Rectal smooth muscle tissue (tissue), 1 donor: ENCODE measurements around the gene NLRP1.

Source experiments
- H3K27ac ChIP-seq: one replicate; pipeline ENCODE4 v1.7.0; 2013; ENCODE audit warnings: low read depth, low read length, inconsistent platforms
- H3K27me3 ChIP-seq: one replicate; pipeline ENCODE4 v1.7.0; 2013; ENCODE audit warnings: low read length; ENCODE audit not compliant: control insufficient read depth, insufficient read depth
- H3K36me3 ChIP-seq: one replicate; pipeline ENCODE4 v1.7.0; 2013; ENCODE audit warnings: low read length; ENCODE audit not compliant: control insufficient read depth, insufficient read depth
- H3K4me1 ChIP-seq: one replicate; pipeline ENCODE4 v1.7.0; 2013; ENCODE audit warnings: low read length; ENCODE audit not compliant: control insufficient read depth, insufficient read depth
- H3K4me3 ChIP-seq: one replicate; pipeline ENCODE4 v1.7.0; 2013; ENCODE audit warnings: low read length
- H3K9ac ChIP-seq: one replicate; pipeline ENCODE4 v1.7.0; 2013; ENCODE audit warnings: low read length

The NLRP1 gene

DNA sequence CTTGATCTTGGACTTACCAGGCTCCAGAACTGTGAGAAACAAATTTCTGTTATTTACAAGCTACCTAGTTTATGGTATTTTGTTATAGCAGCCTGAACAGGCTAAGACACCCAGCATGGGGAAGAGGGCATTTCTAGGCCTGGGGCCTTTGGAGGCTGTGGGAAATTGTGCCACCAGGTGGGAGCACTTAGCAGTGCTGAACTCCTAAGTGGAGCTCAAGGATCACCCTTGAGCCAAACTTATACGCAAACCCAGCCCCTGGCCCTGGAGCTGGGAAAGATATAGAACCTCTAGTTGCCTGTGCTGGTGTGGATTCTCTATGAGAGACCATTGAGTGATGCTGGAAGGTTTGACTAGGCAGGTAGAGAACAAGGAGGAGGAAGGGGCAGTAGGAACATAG is 61.8 kb downstream of the NLRP1 start:
- H3K4me1 ChIP-seq, result peaks cover 7% of the 10 kb centered on the region
- H3K36me3 ChIP-seq, result no peaks in the 10 kb centered on the region
- H3K27me3 ChIP-seq, result no peaks in the 10 kb centered on the region
- H3K9ac ChIP-seq, result no peak overlapping the region
- no peak overlapping the region for H3K27ac ChIP-seq
- no peak overlapping the region for H3K4me3 ChIP-seq

DNA sequence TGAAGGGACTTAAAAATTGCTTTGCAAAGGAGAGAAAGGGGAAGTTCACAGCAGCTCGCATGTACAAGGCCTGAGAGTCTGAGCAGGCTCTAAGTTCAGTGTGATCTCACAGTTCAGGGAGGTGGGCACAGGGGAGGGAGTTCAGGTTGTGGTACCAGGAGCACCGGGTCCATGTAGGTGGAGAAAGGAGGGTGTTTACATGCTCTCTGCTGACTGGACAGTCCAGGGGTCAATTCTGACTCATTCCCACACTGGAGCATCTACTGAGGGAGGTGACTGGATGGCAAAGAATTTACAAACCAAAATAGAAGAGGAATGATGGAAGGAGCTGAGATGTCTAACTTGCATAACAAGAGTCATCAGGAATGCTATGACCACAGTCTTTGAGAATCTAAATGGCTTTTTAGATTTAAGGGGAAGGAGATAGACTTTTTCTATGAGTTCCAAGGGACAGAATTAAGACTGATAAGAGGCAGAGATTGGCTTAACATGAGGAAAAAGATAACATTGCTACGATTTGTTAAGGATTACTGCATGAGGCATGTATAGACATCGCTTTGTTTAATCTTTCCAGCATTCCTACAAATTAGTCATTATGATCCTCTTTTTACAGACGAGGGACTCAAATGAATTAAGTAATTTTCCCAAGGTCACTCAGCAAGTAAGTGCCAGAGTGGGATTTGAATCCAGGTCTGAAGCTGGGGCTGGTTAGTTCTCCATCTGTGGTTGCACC is 68.1 kb downstream of the NLRP1 start:
- Histone ChIP-seq H3K36me3 (peaks cover 6% of the 10 kb centered on the region), H3K4me1 (peaks cover 4% of the 10 kb centered on the region), H3K9ac (no peak overlapping the region), H3K4me3 (no peak overlapping the region), H3K27me3 (no peaks in the 10 kb centered on the region), H3K27ac (peak overlapping the region; percentile 60)

DNA sequence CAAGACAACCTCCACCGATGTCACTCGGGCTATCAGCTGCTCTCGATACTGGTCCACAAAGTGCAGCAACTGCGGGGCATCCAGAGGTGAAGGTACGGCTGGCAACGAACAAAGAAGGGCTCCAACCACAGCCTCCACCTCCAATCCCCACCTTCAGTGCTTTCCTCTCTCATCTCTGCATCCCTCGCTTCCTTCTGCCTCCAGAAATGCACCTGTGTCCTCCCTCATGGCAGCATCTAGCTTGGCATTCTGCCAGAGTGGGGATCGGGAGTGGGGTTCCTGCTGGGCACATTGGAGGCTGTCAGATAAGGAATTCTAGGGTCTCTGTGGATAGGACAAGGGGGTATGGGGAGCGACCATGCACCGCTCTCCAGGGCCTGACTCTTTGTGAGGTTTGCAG is 69.3 kb downstream of the NLRP1 start:
- Histone ChIP-seq H3K27me3 (no peaks in the 10 kb centered on the region), H3K27ac (no peak overlapping the region), H3K4me1 (peaks cover 6% of the 10 kb centered on the region), H3K36me3 (peaks cover 6% of the 10 kb centered on the region), H3K4me3 (no peak overlapping the region), H3K9ac (no peak overlapping the region)

DNA sequence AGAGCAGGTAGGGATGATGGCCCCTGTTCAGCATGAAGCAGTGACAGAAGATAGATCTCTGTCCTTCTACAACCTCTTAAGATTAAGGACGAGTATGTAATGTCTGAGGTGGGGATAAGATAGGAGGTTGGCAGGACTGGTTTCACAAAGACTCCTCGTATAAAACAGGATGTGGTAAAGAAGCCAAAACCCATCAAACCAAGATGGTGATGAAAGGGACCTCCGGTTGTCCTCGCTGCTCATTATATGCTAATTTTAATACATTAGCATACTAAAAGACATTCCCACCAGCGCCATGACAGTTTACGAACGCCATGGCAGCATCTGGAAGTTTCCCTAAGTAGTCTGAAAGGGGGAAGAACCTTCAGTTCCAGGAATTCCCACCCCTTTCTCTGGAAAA is 70.7 kb downstream of the NLRP1 start:
- no peaks in the 10 kb centered on the region for H3K27me3 ChIP-seq
- H3K36me3 ChIP-seq, result peaks cover 6% of the 10 kb centered on the region
- H3K4me1 ChIP-seq, result peaks cover 6% of the 10 kb centered on the region
- H3K27ac ChIP-seq, result no peak overlapping the region
- no peak overlapping the region for H3K4me3 ChIP-seq
- no peak overlapping the region for H3K9ac ChIP-seq

DNA sequence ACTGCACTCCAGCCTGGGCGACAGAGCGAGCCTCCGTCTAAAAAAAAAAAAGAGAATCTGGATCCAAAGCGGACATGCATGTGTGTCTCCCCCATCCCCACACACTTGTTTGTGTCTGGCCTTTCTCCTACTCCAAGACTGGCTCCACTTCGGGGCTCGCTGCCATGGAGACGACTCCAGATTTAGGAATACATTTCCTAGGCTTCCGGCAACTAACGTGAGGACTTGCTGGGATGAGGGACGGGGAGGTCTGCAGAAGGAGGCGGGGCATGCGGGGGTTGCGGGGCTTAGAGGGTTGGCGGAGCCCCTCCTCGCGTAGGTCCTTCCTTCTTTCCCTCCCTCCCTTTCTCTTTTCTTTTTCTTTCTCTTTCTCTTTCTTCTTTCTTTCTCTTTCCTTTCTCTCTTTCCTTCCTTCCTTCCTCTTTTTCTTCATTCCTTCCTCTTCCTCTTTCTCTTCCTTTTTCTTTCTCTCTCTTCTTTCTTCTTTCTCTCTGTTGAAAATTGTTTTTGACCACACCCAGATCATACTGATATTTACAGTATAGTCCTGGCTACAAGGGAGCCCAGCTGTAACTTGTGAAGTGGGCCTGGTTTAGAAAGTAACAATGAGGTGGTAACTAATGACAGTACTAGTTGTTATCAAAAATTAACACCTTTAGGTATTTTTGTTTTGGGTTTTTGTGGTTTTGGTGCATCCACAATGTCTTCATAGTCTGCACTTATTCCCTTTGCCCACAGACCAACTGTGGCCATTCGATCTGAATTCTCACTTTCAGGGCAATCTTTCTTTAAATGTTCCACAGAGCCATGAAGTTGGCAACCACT is 72.7 kb downstream of the NLRP1 start:
- H3K4me3 ChIP-seq, result peak overlapping the region; percentile 9
- peak overlapping the region; percentile 63 for H3K27ac ChIP-seq
- H3K4me1 ChIP-seq, result peaks cover 6% of the 10 kb centered on the region
- no peak overlapping the region for H3K9ac ChIP-seq
- no peaks in the 10 kb centered on the region for H3K27me3 ChIP-seq
- H3K36me3 ChIP-seq, result peaks cover 6% of the 10 kb centered on the region

DNA sequence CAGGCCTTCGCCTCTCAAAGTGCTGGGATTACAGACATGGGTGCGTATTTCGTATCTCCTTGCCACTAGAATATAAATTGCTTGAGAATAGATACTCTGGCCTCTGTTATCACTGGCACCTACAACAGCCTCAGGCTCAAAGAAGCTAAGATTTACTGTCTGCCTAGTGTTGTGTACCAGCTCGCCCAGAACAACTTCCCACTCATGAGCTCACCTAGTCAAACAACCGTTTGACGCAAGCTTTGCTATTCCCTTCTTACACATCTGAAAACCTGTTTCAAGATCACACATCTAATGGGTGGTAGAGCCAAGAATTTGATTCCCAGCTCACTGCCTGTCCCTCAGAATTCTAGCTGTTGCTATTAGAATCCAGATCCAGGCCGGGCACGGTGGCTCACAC is 73.5 kb downstream of the NLRP1 start:
- peaks cover 6% of the 10 kb centered on the region for H3K4me1 ChIP-seq
- peak overlapping the region; percentile 63 for H3K27ac ChIP-seq
- no peak overlapping the region for H3K4me3 ChIP-seq
- peaks cover 6% of the 10 kb centered on the region for H3K36me3 ChIP-seq
- H3K9ac ChIP-seq, result no peak overlapping the region
- H3K27me3 ChIP-seq, result no peaks in the 10 kb centered on the region

DNA sequence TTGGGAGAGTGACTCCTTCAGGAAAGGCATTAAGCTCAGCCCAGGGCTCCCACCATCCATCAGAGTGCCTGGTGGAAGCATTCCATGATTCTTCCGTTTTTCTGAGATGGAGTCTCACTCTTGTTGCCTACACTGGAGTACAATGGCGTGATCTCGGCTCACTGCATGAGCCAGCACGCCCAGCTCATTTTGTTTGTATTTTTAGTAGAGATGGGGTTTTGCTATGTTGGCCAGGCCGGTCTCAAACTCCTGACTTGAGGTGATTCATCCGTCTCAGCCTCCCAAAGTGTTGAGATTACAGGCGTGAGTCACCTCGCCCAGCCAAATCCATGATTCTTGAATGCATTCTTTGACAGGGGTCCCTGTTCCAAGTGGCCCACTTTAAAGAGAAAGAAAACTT is 74.8 kb downstream of the NLRP1 start:
- no peak overlapping the region for H3K9ac ChIP-seq
- no peak overlapping the region for H3K4me3 ChIP-seq
- H3K27me3 ChIP-seq, result no peaks in the 10 kb centered on the region
- no peak overlapping the region for H3K27ac ChIP-seq
- H3K4me1 ChIP-seq, result peaks cover 6% of the 10 kb centered on the region
- no peaks in the 10 kb centered on the region for H3K36me3 ChIP-seq

DNA sequence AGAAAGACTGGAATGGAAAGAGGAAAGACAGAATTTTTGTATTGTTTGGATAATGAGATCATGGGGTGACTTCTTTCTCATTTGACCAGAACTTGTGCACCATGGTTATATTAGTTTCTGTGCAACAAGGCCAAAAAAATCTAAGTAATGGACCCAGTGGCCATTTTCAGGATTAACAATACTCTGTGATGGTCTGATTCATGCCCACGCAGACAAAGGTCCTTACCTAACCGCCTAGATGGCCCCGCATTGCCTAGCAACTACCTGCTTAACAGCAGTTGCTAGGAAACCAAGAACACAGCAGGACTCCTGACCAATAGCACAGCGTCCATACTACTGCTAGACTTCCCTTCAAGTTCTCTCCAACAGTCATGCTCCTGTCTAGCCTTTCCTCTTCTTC is 75.5 kb downstream of the NLRP1 start:
- H3K4me3 ChIP-seq, result no peak overlapping the region
- H3K36me3 ChIP-seq, result no peaks in the 10 kb centered on the region
- peaks cover 6% of the 10 kb centered on the region for H3K4me1 ChIP-seq
- H3K27ac ChIP-seq, result no peak overlapping the region
- H3K9ac ChIP-seq, result no peak overlapping the region
- H3K27me3 ChIP-seq, result no peaks in the 10 kb centered on the region

DNA sequence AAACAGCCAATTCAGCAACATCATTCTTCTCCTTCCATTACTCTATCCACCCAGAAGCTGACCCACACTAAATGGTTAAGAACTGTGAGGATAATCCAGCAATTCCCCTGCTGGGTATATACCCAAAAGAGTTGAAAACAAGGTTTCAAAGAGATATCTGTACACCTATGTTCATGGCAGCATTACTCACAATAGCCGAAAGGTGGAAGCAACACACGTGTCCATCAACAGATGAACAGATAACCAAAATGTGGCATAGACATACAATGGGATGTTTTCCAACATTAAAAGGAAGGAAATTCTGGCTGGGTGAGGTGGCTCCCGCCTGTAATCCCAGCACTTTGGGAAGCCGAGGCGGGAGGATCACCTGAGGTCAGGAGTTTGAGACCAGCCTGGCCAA is 78.0 kb downstream of the NLRP1 start:
- H3K4me3 ChIP-seq, result no peak overlapping the region

DNA sequence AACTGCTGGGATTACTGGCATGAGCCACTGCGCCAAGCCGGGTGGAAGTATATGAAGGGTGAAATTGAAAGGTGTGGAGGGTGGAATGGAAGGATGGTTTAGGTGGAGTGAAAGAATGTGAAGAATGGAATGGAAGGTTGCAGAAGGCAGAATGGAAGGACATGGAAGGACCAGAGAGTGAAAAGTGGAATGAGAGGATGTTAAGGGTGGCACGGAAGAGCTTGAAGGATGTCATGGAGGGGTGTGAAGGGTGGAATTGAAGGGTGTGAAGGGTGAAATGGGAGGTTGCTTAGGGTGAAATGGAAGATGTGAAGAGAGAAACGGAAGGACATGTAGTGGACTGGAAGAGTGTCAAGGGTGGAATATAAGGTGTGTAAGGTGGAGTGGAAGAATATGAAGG is 81.8 kb downstream of the NLRP1 start:
- H3K4me3 ChIP-seq, result no peak overlapping the region
- no peak overlapping the region for H3K27ac ChIP-seq
- H3K9ac ChIP-seq, result no peak overlapping the region
- H3K4me1 ChIP-seq, result peaks cover 4% of the 10 kb centered on the region
- H3K27me3 ChIP-seq, result no peaks in the 10 kb centered on the region
- no peaks in the 10 kb centered on the region for H3K36me3 ChIP-seq

More for the DNA sequence above, 78.0 kb downstream of the NLRP1 start:
- H3K36me3 ChIP-seq, result no peaks in the 10 kb centered on the region
- H3K27ac ChIP-seq, result no peak overlapping the region
- no peak overlapping the region for H3K9ac ChIP-seq
- no peaks in the 10 kb centered on the region for H3K27me3 ChIP-seq
- peaks cover 2% of the 10 kb centered on the region for H3K4me1 ChIP-seq

DNA sequence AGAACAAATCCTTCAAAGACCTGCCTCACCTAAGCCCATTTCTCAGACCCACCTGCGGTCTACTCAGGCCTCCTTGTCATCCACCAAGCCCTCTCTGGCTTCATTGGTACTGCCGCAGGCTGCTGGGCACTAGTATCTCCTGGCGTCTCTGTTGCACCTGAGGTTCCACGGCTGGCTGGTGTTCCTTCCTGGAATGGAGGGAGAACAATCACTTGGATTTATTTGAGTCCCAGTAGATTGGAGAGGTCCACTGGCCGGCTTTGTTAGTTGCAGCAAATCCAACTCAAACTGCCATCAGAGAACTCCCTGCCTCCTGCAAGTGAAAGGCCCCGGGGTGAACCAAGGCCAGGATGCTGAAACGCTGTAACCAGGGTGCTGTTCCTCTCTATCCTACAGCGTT is 82.6 kb downstream of the NLRP1 start:
- Histone ChIP-seq H3K27ac (no peak overlapping the region), H3K4me1 (peaks cover 4% of the 10 kb centered on the region), H3K27me3 (no peaks in the 10 kb centered on the region), H3K36me3 (no peaks in the 10 kb centered on the region), H3K9ac (no peak overlapping the region), H3K4me3 (no peak overlapping the region)

DNA sequence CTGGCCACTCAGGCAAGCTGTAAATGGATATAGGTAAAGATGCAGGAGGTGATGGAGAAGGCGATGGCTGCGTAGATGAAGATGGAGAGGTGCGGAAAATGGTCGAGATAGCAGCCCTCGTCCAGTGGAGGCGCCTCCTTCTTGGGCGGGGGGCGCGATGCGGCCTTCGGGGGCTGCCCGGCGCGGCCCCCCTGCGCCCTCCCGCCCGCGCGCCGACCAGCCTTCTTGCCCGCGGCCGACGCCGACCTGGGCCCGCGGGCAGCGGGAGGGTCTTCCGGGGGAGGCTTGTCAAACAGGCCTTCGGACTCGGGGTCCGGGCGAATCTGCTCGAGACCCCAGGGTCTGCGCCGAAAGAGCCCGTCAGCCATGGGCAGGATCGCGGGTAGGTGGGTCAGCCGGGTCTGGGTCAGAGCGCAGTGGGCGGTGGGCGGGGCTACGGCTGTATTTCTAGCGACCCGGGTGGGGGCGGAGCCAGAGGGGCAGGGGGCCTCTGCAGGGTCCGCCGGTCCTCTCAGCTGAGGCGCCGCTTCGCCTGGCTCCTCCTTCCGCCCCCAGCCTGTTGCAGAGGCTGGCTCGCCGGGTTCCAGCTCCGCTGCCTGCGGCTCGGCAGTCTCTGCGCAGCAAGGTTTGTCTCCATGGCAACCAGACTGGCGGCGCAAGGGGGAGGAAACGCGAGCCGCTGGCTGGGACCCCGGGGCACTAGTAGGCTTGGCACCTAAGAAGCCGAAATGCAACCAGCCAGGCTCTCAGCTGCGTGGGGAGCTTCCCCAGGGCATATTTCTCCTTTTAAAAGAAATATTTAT is 83.5 kb downstream of the NLRP1 start:
- H3K36me3 ChIP-seq, result no peaks in the 10 kb centered on the region
- H3K9ac ChIP-seq, result peak overlapping the region; percentile 34
- peak overlapping the region; percentile 65 for H3K4me3 ChIP-seq
- H3K27me3 ChIP-seq, result no peaks in the 10 kb centered on the region
- peaks cover 4% of the 10 kb centered on the region for H3K4me1 ChIP-seq
- H3K27ac ChIP-seq, result peak overlapping the region; percentile 47
